NOMO-1 treated with DMSO at 0.1 percent for 48 hours (cell line): Measurements from ENCODE around the gene FCGR3A.
A peak's percentile ranks its signal among the peaks of the same experiment; 100 is the strongest.
"Not testable (repeated sequence)": the region's sequence is repeated elsewhere in the genome, so short reads cannot be mapped to it uniquely, and the experiment has no call there.

ENCODE experiments used
- DNase-seq: peaks from one replicate; lab custom pipeline; 2025; ENCODE audit not compliant: unreplicated experiment; lab: John Stamatoyannopoulos, UW

FCGR3A gene

GRCh38 chr1:161531986-161532643, 17.5 kb downstream of the FCGR3A start:
- DNase-seq: no peak

GRCh38 chr1:161530671-161531641, 18.7 kb downstream of the FCGR3A start:
- peak; percentile 89 for DNase-seq

- peak; percentile 46 for DNase-seq
Observed at GRCh38 chr1:161530158-161530557, 19.5 kb downstream of the FCGR3A start.

DNA sequence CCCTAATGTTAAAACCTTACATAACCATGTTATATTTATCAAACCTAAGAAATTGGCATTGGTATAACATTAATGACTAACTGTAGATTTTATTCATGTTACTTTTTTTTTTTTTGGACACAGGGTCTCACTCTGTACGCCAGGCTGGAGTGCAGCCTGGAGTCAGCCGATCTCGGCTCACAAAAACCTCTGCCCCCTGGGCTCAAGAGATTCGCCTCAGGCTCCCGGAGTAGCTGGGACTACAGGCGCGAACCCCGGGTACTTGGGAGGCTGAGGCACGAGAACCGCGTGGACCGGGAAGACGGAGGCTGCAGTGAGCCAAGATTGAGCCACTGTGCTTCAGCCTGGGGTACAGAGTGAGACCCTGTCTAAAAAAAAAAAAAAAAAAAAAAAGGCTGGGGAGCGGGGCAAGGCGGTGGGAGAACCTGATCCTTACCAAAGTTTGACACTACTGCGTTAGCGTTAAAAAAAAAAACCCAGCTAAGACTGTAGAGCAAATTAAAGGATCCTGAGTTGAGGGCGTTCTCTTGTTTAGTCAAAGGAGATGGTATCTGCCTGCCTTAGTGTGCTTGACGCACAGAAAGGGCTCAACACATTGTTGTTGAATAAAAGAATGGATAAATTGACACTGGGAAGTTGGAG, 20.0 kb downstream of the FCGR3A start:
- DNase-seq: peak; percentile 36

GRCh38 chr1:161528550-161528949, 21.1 kb downstream of the FCGR3A start:
- DNase-seq: peak; percentile 21

GRCh38 chr1:161525918-161526317, 23.7 kb downstream of the FCGR3A start:
- not testable (repeated sequence) for DNase-seq

- not testable (repeated sequence) for DNase-seq
Observed at GRCh38 chr1:161525321-161525720, 24.3 kb downstream of the FCGR3A start.

GRCh38 chr1:161524742-161525291, 24.8 kb downstream of the FCGR3A start:
- not testable (repeated sequence) for DNase-seq

DNA sequence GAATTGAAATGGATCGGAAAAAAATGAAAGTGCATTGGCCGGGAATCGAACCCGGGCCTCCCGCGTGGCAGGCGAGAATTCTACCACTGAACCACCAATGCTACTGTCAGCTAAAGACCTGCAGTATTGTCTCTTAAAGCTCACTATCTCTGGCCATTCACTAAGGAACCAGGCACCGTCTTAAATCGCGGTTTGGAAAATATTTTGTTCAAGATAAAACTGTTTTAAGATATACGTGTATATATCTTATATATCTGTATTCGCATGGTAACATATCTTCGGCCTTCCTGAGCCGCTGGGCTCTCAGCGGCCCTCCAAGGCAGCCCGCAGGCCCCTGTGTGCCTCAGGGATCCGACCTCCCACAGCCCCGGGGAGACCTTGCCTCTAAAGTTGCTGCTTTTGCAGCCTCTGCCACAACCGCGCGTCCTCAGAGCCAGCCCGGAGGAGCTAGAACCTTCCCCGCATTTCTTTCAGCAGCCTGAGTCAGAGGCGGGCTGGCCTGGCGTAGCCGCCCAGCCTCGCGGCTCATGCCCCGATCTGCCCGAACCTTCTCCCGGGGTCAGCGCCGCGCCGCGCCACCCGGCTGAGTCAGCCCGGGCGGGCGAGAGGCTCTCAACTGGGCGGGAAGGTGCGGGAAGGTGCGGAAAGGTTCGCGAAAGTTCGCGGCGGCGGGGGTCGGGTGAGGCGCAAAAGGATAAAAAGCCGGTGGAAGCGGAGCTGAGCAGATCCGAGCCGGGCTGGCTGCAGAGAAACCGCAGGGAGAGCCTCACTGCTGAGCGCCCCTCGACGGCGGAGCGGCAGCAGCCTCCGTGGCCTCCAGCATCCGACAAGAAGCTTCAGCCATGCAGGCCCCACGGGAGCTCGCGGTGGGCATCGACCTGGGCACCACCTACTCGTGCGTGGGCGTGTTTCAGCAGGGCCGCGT, 25.5 kb downstream of the FCGR3A start, which contains the start of gene HSPA6:
Gene HSPA6, plus strand, starts transcription at position 724 of the 925 bp plus-strand sequence. Its CDS starts 119 bp downstream, at position 843.
- DNase-seq: peak; percentile 53

DNA sequence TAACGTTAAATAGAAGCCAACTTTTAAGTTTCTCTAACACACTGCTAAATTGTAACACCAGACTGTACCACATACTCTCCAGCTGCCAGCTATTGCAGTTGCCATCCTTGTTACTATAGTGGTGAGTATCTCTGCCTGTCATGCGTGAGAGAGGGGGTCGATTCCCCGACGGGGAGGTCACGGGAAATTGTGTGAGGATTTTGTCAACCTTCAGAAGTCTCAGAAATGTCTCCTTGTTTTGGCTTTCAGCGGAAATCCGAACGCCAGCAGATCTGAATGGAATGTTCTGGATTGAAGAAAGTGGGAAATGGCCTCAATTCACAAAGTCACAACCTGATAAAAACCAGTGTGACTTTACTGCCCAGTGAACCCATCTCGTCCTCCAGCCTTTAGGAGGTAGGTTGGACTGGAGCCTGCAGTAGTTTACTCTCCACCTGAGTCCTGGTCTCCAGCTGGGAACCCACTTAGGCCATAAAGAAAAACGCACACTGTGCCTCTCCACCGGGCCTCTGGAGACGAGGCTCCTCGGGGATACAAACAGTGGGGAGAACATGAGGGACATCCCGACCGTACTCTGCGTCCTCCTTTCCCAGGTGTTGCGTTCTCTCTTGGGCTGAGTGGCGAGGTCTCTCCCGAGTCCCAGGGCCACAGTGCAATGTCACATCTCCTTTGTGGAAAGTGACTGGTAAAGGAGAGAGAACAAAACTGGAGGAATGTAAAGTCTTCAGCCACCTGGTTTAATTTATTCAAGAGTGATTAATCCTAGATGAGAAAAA, 26.4 kb downstream of the FCGR3A start:
- DNase-seq: not testable (repeated sequence)

GRCh38 chr1:161513953-161514352, 35.7 kb downstream of the FCGR3A start:
- not testable (repeated sequence) for DNase-seq

GRCh38 chr1:161513448-161513780, 36.2 kb downstream of the FCGR3A start:
- DNase-seq: not testable (repeated sequence)

DNA sequence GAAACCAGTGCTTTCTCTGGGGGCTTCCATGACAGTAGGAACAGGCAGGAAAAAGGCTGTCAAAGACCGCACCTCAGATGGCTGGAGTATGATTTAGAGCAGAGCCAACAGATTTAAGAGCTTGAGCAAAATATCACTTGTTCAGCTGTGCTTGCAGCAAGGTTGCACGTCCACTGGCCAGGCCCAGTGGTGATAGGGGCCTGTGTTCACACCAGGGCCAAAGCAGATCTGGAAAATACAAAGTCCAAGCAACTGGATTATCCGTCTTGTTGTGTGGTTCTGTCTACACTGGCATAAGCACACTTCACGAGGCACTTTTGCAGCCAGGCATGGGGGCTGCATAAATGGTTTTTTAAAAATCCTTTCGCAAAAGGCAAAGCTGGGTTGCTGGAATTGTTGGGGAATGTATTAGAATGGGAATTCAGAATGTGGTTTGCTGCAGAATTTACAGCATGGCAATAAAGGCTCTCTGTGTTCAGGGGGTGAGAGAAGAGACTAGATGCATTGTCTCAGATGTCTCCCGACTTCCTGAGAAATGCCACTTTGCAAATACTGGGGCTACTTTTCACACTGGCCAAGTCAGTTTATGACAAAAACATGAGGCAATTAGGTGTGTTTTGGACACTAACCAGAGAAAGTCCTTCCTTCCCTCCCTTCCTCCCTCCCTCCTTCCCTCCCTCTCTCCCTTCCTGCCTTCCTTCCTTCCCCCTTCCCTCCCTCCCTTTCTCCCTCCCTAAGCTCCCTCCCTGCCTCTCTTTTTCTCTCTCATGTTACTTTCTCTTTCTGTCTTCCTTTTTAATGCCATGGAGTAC, 36.8 kb downstream of the FCGR3A start:
- DNase-seq: not testable (repeated sequence)

- no peak for DNase-seq
Observed at GRCh38 chr1:161511756-161512060, 37.9 kb downstream of the FCGR3A start.

DNA sequence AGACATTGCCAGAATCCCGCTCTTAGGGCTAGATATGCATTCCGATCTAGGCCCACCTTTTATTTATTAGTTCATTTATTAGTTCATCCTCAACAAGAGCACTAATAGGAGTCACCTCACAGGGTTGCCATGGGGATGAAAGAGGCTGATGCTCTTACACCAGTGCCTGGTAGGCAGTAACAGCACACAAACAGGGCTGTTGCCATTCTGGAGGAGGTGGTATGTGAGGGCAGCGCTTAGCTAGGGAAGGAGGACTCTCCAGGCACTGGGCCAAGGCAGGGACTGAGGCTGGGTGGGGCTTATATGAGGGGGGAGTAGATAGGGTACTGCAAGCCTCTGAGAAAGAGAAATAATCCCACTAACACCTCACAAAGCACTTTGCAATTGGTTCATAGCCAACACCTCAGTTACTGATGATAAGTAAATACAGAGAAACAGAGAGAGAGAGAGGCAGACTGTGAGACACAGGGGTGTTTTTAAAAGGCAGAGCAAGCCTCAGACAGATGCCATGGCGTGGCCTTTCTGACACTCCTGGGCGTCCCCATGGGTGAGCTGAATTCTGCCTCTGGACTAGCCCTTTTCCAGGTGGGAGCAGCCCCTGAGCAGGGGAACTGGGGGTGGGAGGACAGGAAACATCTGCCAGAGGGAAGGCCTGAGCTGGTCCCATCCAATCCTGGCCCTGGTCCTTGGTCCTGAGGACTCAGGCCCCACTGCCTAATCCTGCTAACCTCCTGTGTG, 38.4 kb downstream of the FCGR3A start:
- DNase-seq: no peak

- DNase-seq: no peak
Observed at GRCh38 chr1:161510477-161510876, 39.1 kb downstream of the FCGR3A start.

DNA sequence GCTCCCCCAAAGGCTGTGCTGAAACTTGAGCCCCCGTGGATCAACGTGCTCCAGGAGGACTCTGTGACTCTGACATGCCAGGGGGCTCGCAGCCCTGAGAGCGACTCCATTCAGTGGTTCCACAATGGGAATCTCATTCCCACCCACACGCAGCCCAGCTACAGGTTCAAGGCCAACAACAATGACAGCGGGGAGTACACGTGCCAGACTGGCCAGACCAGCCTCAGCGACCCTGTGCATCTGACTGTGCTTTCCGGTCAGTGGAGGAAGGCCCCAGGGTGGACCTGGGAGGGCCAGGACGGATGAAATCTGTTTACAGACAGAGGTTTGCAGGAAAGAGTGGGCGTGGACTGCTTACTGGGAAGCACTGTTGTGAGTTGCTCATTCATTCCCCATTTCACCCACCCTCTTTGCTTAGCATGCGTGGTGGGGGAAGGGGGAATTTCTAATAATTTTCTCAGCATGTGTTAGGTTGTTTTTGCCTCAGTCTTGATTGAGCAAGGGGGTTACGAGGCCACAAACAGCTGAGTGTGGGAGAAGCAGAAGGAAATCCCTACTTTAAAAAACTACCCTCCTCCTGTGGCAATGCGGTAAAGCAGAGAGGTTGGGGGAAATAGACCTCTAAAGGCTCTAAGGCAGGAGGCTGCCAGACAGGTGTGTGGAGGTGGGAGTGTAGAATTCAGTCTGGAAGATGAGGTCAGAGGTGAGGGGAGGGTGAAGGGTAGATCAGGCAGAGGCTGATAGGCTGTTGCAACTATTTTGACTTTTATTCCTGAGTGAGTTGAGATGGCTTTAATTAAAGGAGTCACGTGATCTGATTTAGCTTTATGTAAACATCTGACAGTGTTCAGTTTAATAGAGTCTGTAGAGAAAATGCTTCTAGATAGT, 43.0 kb downstream of the FCGR3A start:
- peak; percentile 77 for DNase-seq
